H9 (cell line): ENCODE results near the gene FCGBP. TPM values are rescaled to one million over a fixed set of nuclear protein-coding genes. Genes with fewer than 3 reads are reported as not detected.

Experiments
- DNase-seq: peaks from one replicate; pipeline ENCODE4 v3.0.0-alpha.2; 2017
- H2AFZ ChIP-seq: one replicate; pipeline ENCODE4 v1.6.1; 2013; ENCODE audit warnings: mild to moderate bottlenecking, low read length, control low read depth, moderate library complexity
- H2AK5ac ChIP-seq: 2 replicates; pipeline ENCODE4 v1.6.1; 2013; ENCODE audit warnings: low read length, control low read depth, mixed read lengths; ENCODE audit not compliant: insufficient read length
- H2BK120ac ChIP-seq: one replicate; pipeline ENCODE4 v1.6.1; 2013; ENCODE audit warnings: low read depth, mild to moderate bottlenecking, low read length, control low read depth, inconsistent platforms; ENCODE audit not compliant: poor library complexity, severe bottlenecking
- H2BK12ac ChIP-seq: 2 replicates; pipeline ENCODE4 v1.6.1; 2013; ENCODE audit warnings: low read length, control low read depth, mixed read lengths, low read depth; ENCODE audit not compliant: insufficient read length
- H2BK15ac ChIP-seq: 2 replicates; pipeline ENCODE4 v1.6.1; 2013; ENCODE audit warnings: low read depth, low read length, control low read depth
- H2BK20ac ChIP-seq: one replicate; pipeline ENCODE4 v1.6.1; 2013; ENCODE audit warnings: low read depth, mild to moderate bottlenecking, low read length, control low read depth, inconsistent platforms; ENCODE audit not compliant: poor library complexity, severe bottlenecking
- H2BK5ac ChIP-seq: 2 replicates; pipeline ENCODE4 v1.6.1; 2013; ENCODE audit warnings: low read length, control low read depth, mixed read lengths; ENCODE audit not compliant: insufficient read length
- H3K14ac ChIP-seq: 2 replicates; pipeline ENCODE4 v1.6.1; 2013; ENCODE audit warnings: low read length, control low read depth; ENCODE audit not compliant: insufficient read depth
- H3K18ac ChIP-seq: 2 replicates; pipeline ENCODE4 v1.6.1; 2013; ENCODE audit warnings: low read depth, mild to moderate bottlenecking, mixed read lengths, low read length, control low read depth; ENCODE audit not compliant: insufficient read length
- H3K23ac ChIP-seq: 2 replicates; pipeline ENCODE4 v1.6.1; 2013; ENCODE audit warnings: low read length, control low read depth, mixed read lengths, low read depth; ENCODE audit not compliant: insufficient read length
- H3K23me2 ChIP-seq: 2 replicates; pipeline ENCODE4 v1.6.1; 2013; ENCODE audit warnings: low read depth, mild to moderate bottlenecking, mixed read lengths, low read length, control low read depth; ENCODE audit not compliant: insufficient read length, poor library complexity, severe bottlenecking
- H3K27ac ChIP-seq: 2 replicates; pipeline ENCODE4 v1.5.1; 2013; ENCODE audit warnings: low read length, control low read depth, mixed read lengths, low read depth; ENCODE audit not compliant: insufficient read length
- H3K27me3 ChIP-seq: 2 replicates; pipeline ENCODE4 v1.6.1; 2013; ENCODE audit warnings: low read length, control low read depth, inconsistent platforms; ENCODE audit not compliant: insufficient read depth
- H3K4ac ChIP-seq: 2 replicates; pipeline ENCODE4 v1.6.1; 2013; ENCODE audit warnings: low read depth, mild to moderate bottlenecking, control low read depth, inconsistent platforms, low read length, moderate library complexity
- H3K4me1 ChIP-seq: 2 replicates; pipeline ENCODE4 v1.6.1; 2013; ENCODE audit warnings: low read length, control low read depth, inconsistent platforms; ENCODE audit not compliant: insufficient read depth
- H3K4me2 ChIP-seq: 2 replicates; pipeline ENCODE4 v1.6.1; 2013; ENCODE audit warnings: low read length, control low read depth, mixed read lengths; ENCODE audit not compliant: insufficient read length, insufficient read depth
- H3K56ac ChIP-seq: 2 replicates; pipeline ENCODE4 v1.6.1; 2013; ENCODE audit warnings: low read depth, mild to moderate bottlenecking, mixed read lengths, low read length, control low read depth; ENCODE audit not compliant: insufficient read length
- H3K79me1 ChIP-seq: 2 replicates; pipeline ENCODE4 v1.6.1; 2013; ENCODE audit warnings: low read depth, mild to moderate bottlenecking, moderate library complexity, low read length, control low read depth, inconsistent platforms; ENCODE audit not compliant: insufficient read depth, poor library complexity, severe bottlenecking
- H3K79me2 ChIP-seq: 2 replicates; pipeline ENCODE4 v1.6.1; 2013; ENCODE audit warnings: low read length, control low read depth, inconsistent platforms; ENCODE audit not compliant: insufficient read depth
- H3K9ac ChIP-seq: 2 replicates; pipeline ENCODE4 v1.6.1; 2013; ENCODE audit warnings: low read length, control low read depth, mixed read lengths; ENCODE audit not compliant: insufficient read length; ENCODE audit errors: extremely low read depth
- H3K9me3 ChIP-seq: one replicate; pipeline ENCODE4 v1.6.1; 2013; ENCODE audit warnings: low read depth, low read length, inconsistent platforms; ENCODE audit not compliant: control insufficient read depth
- H3T11ph ChIP-seq: one replicate; pipeline ENCODE4 v1.6.1; 2013; ENCODE audit warnings: mild to moderate bottlenecking, low read length, control low read depth, inconsistent platforms
- H4K20me1 ChIP-seq: one replicate; pipeline ENCODE4 v1.6.1; 2013; ENCODE audit not compliant: control insufficient read depth, insufficient read length, insufficient read depth
- H4K5ac ChIP-seq: 2 replicates; pipeline ENCODE4 v1.6.1; 2013; ENCODE audit warnings: low read depth, mild to moderate bottlenecking, mixed read lengths, low read length, control low read depth; ENCODE audit not compliant: insufficient read length
- H4K8ac ChIP-seq: replicated peaks from 2 replicates; pipeline ENCODE4 v1.6.1; 2013; ENCODE audit warnings: low read length, control low read depth, mixed read lengths, low read depth; ENCODE audit not compliant: insufficient read length
- H4K91ac ChIP-seq: 2 replicates; pipeline ENCODE4 v1.6.1; 2013; ENCODE audit warnings: low read depth, mild to moderate bottlenecking, moderate library complexity, mixed read lengths, low read length, control low read depth; ENCODE audit not compliant: insufficient read length
- H3K27ac Mint-ChIP-seq, 3 experiments: 2 replicates in 2 of 3; 3 replicates in 1 of 3; pipeline ENCODE4 v1.8.0; 2020 to 2021; ENCODE audit warnings: mixed read lengths in 3 of 3, mild to moderate bottlenecking in 1 of 3, moderate library complexity in 1 of 3
- H3K27me3 Mint-ChIP-seq: 2 replicates; pipeline ENCODE4 v1.8.0; 2021; ENCODE audit warnings: low read depth, mild to moderate bottlenecking, moderate library complexity, mixed read lengths
- H3K36me3 Mint-ChIP-seq, 3 experiments: 2 replicates in 2 of 3; 3 replicates in 1 of 3; pipeline ENCODE4 v1.8.0; 2020 to 2021; ENCODE audit warnings: low read depth in 3 of 3, mixed read lengths in 3 of 3; ENCODE audit not compliant: insufficient read depth in 1 of 3
- H3K4me1 Mint-ChIP-seq, 2 experiments: 2 replicates each; pipeline ENCODE4 v1.8.0; 2020; ENCODE audit warnings: mixed read lengths in 2 of 2
- H3K4me3 Mint-ChIP-seq, 2 experiments: 2 replicates in 1 of 2; 3 replicates in 1 of 2; pipeline ENCODE4 v1.8.0; 2020 to 2021; ENCODE audit warnings: mild to moderate bottlenecking in 2 of 2, mixed read lengths in 2 of 2, moderate library complexity in 1 of 2
- H3K9me3 Mint-ChIP-seq, 2 experiments: 2 replicates in 1 of 2; 3 replicates in 1 of 2; pipeline ENCODE4 v1.8.0; 2020; ENCODE audit warnings: mild to moderate bottlenecking in 2 of 2, mixed read lengths in 2 of 2, moderate library complexity in 1 of 2
- WGBS: extraction: QIAGEN DNeasy Blood & Tissue Kit; methylation state at CpG from one replicate; pipeline ENCODE4 v1.1.7; 2013; ENCODE audit warnings: missing lambda C conversion rate, low lambda C conversion rate, mixed read lengths; ENCODE audit not compliant: insufficient read length; ENCODE audit errors: extremely low coverage; 5-methylcytosine and 5-hydroxymethylcytosine counted together
- total RNA-seq: library from RNA; stranded (reverse); gene quantifications from 2 replicates; pipeline ENCODE4 v1.2.1, GENCODE V29; 2021
- TF ChIP-seq, protein P1 (sequence below): fragments of 200-600 bp; sonication (generic); conservative IDR thresholded peaks from 3 replicates; pipeline ENCODE4 v1.8.0; 2021; ENCODE audit warnings: antibody characterized with exemption, mild to moderate bottlenecking

The FCGBP gene
- total RNA-seq, 1 experiment from 2014 or later = 0.13 TPM

- Mint-ChIP-seq H3K36me3 (no peaks in the 10 kb centered on the region), H3K4me1 (peaks cover 7 to 8% of the 10 kb centered on the region in 2 experiments; a peak in 1 of 4 replicates), H3K9me3 (no peaks in the 10 kb centered on the region), H3K27ac (no peak overlapping the region), H3K4me3 (no peak overlapping the region), H3K27me3 (no peaks in the 10 kb centered on the region)
- Histone ChIP-seq H4K5ac (no peak overlapping the region), H4K20me1 (no peaks in the 10 kb centered on the region), H3K4ac (no peak overlapping the region), H3K9me3 (no peaks in the 10 kb centered on the region), H3K27ac (no peak overlapping the region), H2BK120ac (no peak overlapping the region), H2AK5ac (no peak overlapping the region), H3K23me2 (peaks cover 3% of the 10 kb centered on the region), H2BK20ac (no peak overlapping the region), H3K9ac (no peak overlapping the region), H3K27me3 (no peaks in the 10 kb centered on the region), H4K8ac (no peak overlapping the region), H3K18ac (no peak overlapping the region), H3K23ac (no peak overlapping the region), H2AFZ (no peak overlapping the region), H3K56ac (no peak overlapping the region), H3K4me2 (no peak overlapping the region), H4K91ac (no peak overlapping the region), H2BK12ac (no peak overlapping the region), H2BK15ac (no peak overlapping the region), H3K4me1 (no peaks in the 10 kb centered on the region), H3T11ph (no peak overlapping the region), H3K79me1 (no peaks in the 10 kb centered on the region), H3K79me2 (no peaks in the 10 kb centered on the region), H3K14ac (no peak overlapping the region), H2BK5ac (no peak overlapping the region)
- TF ChIP-seq, protein P1, sequence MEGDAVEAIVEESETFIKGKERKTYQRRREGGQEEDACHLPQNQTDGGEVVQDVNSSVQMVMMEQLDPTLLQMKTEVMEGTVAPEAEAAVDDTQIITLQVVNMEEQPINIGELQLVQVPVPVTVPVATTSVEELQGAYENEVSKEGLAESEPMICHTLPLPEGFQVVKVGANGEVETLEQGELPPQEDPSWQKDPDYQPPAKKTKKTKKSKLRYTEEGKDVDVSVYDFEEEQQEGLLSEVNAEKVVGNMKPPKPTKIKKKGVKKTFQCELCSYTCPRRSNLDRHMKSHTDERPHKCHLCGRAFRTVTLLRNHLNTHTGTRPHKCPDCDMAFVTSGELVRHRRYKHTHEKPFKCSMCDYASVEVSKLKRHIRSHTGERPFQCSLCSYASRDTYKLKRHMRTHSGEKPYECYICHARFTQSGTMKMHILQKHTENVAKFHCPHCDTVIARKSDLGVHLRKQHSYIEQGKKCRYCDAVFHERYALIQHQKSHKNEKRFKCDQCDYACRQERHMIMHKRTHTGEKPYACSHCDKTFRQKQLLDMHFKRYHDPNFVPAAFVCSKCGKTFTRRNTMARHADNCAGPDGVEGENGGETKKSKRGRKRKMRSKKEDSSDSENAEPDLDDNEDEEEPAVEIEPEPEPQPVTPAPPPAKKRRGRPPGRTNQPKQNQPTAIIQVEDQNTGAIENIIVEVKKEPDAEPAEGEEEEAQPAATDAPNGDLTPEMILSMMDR = no peak
- no CpG with 5 or more reads among the region's 4 CpGs for WGBS
- DNase-seq = no peak
These were observed 10.6 kb downstream of the FCGBP start for GRCh38 chr19:39923862-39924261.
